ENCODE measurements around the gene ZPLD1. TPM values are rescaled to one million over a fixed set of nuclear protein-coding genes. Genes with fewer than 3 reads are reported as not detected.

The ZPLD1 gene
- total RNA-seq, 1 experiment from 2014 or later: not detected

DNA sequence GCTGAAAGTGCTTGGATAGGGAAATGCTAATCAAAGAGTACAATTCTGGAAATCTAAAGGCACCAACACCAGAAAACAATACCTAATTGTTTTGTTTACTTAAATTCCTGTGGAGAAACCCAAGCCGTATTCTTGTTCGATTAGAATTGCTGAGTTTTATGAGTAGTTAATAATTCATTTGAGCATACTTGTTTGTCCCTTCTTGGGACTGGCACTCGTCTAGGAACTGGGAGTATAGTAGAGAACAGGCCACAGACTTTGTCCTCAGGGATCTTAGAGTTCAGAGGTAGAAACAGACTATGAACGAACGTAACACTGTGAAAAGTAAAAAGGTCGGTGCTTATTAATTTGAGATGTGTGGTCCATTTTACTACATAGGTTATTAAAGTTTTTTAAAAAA is 39.4 kb downstream of the ZPLD1 start:
- CTCF ChIA-PET: no interaction called here
- POLR2A ChIA-PET: no interaction called here
- Histone ChIP-seq H3K27ac (ENCODE audit: low read length) (no peak overlapping the region), H3K4me1 (ENCODE audit: control insufficient read depth, insufficient read depth, low read length) (no peaks in the 10 kb centered on the region), H3K27me3 (ENCODE audit: control insufficient read depth, insufficient read depth, low read length) (no peaks in the 10 kb centered on the region), H3K4me3 (ENCODE audit: low read depth in 2 of 2, low read length in 2 of 2) (no peak overlapping the region), H3K9me3 (ENCODE audit: control insufficient read depth, insufficient read depth, low read depth, low read length) (no peaks in the 10 kb centered on the region), H3K36me3 (ENCODE audit: control insufficient read depth, insufficient read depth, low read length) (no peaks in the 10 kb centered on the region)
- DNase-seq (ENCODE audit: low read depth, low spot score) (no peak), ATAC-seq (no peak)
- intact Hi-C loops (cut with micrococcal nuclease; ENCODE audit: unreplicated experiment) (no loop called here), in situ Hi-C loops (cut with HindIII; ENCODE audit: low pct_unique_long_range_greater_than_20kb, low sequenced_read_pairs) (no loop called here)
- TF ChIP-seq POLR2AphosphoS5 (IDR thresholded peaks at IDR 0.05; ENCODE audit: low read depth, low read length): no peak
- TF ChIP-seq SIN3A (IDR thresholded peaks at IDR 0.05; ENCODE audit: borderline replicate concordance, insufficient read depth, low read depth, low read length): no peak
- TF ChIP-seq TCF7L2 (IDR thresholded peaks at IDR 0.05; ENCODE audit: low read depth, low read length): no peak
- TF ChIP-seq, protein P1, sequence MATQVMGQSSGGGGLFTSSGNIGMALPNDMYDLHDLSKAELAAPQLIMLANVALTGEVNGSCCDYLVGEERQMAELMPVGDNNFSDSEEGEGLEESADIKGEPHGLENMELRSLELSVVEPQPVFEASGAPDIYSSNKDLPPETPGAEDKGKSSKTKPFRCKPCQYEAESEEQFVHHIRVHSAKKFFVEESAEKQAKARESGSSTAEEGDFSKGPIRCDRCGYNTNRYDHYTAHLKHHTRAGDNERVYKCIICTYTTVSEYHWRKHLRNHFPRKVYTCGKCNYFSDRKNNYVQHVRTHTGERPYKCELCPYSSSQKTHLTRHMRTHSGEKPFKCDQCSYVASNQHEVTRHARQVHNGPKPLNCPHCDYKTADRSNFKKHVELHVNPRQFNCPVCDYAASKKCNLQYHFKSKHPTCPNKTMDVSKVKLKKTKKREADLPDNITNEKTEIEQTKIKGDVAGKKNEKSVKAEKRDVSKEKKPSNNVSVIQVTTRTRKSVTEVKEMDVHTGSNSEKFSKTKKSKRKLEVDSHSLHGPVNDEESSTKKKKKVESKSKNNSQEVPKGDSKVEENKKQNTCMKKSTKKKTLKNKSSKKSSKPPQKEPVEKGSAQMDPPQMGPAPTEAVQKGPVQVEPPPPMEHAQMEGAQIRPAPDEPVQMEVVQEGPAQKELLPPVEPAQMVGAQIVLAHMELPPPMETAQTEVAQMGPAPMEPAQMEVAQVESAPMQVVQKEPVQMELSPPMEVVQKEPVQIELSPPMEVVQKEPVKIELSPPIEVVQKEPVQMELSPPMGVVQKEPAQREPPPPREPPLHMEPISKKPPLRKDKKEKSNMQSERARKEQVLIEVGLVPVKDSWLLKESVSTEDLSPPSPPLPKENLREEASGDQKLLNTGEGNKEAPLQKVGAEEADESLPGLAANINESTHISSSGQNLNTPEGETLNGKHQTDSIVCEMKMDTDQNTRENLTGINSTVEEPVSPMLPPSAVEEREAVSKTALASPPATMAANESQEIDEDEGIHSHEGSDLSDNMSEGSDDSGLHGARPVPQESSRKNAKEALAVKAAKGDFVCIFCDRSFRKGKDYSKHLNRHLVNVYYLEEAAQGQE (IDR thresholded peaks at IDR 0.05; ENCODE audit: insufficient read depth in 1 of 2, low read depth in 2 of 2, low read length in 1 of 2): no peak
- TF ChIP-seq, protein P2, sequence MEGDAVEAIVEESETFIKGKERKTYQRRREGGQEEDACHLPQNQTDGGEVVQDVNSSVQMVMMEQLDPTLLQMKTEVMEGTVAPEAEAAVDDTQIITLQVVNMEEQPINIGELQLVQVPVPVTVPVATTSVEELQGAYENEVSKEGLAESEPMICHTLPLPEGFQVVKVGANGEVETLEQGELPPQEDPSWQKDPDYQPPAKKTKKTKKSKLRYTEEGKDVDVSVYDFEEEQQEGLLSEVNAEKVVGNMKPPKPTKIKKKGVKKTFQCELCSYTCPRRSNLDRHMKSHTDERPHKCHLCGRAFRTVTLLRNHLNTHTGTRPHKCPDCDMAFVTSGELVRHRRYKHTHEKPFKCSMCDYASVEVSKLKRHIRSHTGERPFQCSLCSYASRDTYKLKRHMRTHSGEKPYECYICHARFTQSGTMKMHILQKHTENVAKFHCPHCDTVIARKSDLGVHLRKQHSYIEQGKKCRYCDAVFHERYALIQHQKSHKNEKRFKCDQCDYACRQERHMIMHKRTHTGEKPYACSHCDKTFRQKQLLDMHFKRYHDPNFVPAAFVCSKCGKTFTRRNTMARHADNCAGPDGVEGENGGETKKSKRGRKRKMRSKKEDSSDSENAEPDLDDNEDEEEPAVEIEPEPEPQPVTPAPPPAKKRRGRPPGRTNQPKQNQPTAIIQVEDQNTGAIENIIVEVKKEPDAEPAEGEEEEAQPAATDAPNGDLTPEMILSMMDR (IDR thresholded peaks at IDR 0.05): no peak
- no TSS peak for BruUV-seq (replicated peaks)

DNA sequence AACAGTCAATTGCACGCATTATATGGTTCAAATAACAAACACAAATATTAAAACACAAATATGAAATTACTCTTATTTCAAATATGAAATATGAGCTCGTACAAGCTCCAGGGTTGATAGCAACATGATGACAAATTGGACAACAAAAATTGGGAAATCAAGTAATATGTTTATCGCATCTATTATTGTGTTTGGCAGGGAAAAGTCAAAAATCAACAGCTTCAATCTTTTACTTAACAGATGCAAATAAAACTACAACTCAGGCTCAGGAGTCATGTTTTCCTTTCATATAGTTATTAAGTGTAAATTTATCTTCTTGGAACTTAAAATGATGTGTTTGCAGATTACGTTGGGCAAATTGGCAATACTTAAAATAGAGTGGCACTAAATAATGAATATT is 41.4 kb downstream of the ZPLD1 start:
- TF ChIP-seq, protein P2 (IDR thresholded peaks at IDR 0.05): no peak
- TF ChIP-seq, protein P1 (IDR thresholded peaks at IDR 0.05; ENCODE audit: insufficient read depth in 1 of 2, low read depth in 2 of 2, low read length in 1 of 2): no peak
- TF ChIP-seq TCF7L2 (IDR thresholded peaks at IDR 0.05; ENCODE audit: low read depth, low read length): no peak
- no peak for TF ChIP-seq SIN3A (IDR thresholded peaks at IDR 0.05; ENCODE audit: borderline replicate concordance, insufficient read depth, low read depth, low read length)
- no peak for TF ChIP-seq POLR2AphosphoS5 (IDR thresholded peaks at IDR 0.05; ENCODE audit: low read depth, low read length)
- intact Hi-C loops (cut with micrococcal nuclease; ENCODE audit: unreplicated experiment) (no loop called here), in situ Hi-C loops (cut with HindIII; ENCODE audit: low pct_unique_long_range_greater_than_20kb, low sequenced_read_pairs) (no loop called here)
- ChIA-PET CTCF (no interaction called here), POLR2A (no interaction called here)
- H3K27me3 ChIP-seq (ENCODE audit: control insufficient read depth, insufficient read depth, low read length): no peaks in the 10 kb centered on the region
- BruUV-seq (replicated peaks): no TSS peak
- H3K36me3 ChIP-seq (ENCODE audit: control insufficient read depth, insufficient read depth, low read length): no peaks in the 10 kb centered on the region
- no peak overlapping the region for H3K27ac ChIP-seq (ENCODE audit: low read length)
- H3K4me3 ChIP-seq (ENCODE audit: low read depth in 2 of 2, low read length in 2 of 2): no peak overlapping the region
- no peaks in the 10 kb centered on the region for H3K4me1 ChIP-seq (ENCODE audit: control insufficient read depth, insufficient read depth, low read length)
- no peaks in the 10 kb centered on the region for H3K9me3 ChIP-seq (ENCODE audit: control insufficient read depth, insufficient read depth, low read depth, low read length)
- ATAC-seq: no peak
- no peak for DNase-seq (ENCODE audit: low read depth, low spot score)

Data from Panc1 (cell line).